K562 treated with DMSO at 1 percent for 24 hours (cell line): ENCODE measurements around the gene FAM83G. TPM values are rescaled to one million over a fixed set of nuclear protein-coding genes. Genes with fewer than 3 reads are reported as not detected.

Experiments
- total RNA-seq: library from RNA; unstranded; fragments of 300-600 nt; gene quantifications from 2 replicates; pipeline ENCODE4 v1.2.3, GENCODE V29; 2022; ENCODE audit warnings: low read depth; ENCODE audit not compliant: insufficient read depth

The FAM83G gene
- total RNA-seq: 7.6 and 7.8 TPM in 2 replicates

GRCh38 chr17:19004421-19005136 is at the start of gene FAM83G:
TSS of gene FAM83G (minus strand) at chr17:19004764. CDS start at chr17:19004041, 723 bp downstream.

GRCh38 chr17:19046782-19047375 is 42.3 kb upstream of the FAM83G start, which contains the start of gene GRAP:
TSS of gene GRAP (minus strand) at chr17:19046957. CDS start at chr17:19046926, 31 bp downstream.

GRCh38 chr17:18951941-18952842 is 52.4 kb downstream of the FAM83G start, which contains the start of gene SLC5A10:
TSS of gene SLC5A10 (plus strand) at chr17:18952165. CDS start at chr17:18952206, 41 bp downstream.

Other genes starting within 250 kb of the FAM83G start
- 9.0 and 14.0 TPM in 2 replicates for gene TVP23B, start 223.6 kb downstream of the FAM83G start, total RNA-seq
- gene PRPSAP2, start 146.6 kb downstream of the FAM83G start, total RNA-seq: 22.5 and 26.1 TPM in 2 replicates
- 0.06 TPM in 1 of 2 replicates, not detected in the other for gene SLC5A10, start 52.6 kb downstream of the FAM83G start, total RNA-seq
- not detected in 2 replicates for gene GRAP, start 42.2 kb upstream of the FAM83G start, total RNA-seq
- gene GRAPL, start 122.8 kb upstream of the FAM83G start, total RNA-seq: not detected in 2 replicates
- gene EPN2, start 232.6 kb upstream of the FAM83G start, total RNA-seq: 10.4 and 23.4 TPM in 2 replicates